ENCODE data around the gene SEPTIN3.

- TF ChIP-seq CTCF (conservative IDR thresholded peaks at IDR 0.05; ENCODE audit: low read depth, low read length) (no peak), EZH2 (IDR thresholded peaks at IDR 0.05; ENCODE audit: borderline replicate concordance, low read depth, low read length, poor library complexity, severe bottlenecking) (no peak)
Measured at GRCh38 chr22:41975299-41976069, 6.2 kb downstream of the SEPTIN3 start.

All from A673 (cell line).